Fibroblast of lung (primary cell): ENCODE results near the gene TFPI2. TPM values are rescaled to one million over a fixed set of nuclear protein-coding genes. Genes with fewer than 3 reads are reported as not detected.
"Not testable (repeated sequence)": the region's sequence is repeated elsewhere in the genome, so short reads cannot be mapped to it uniquely, and the experiment has no call there.

Source experiments
- DNase-seq, 2 donors: peaks; one replicate each; pipeline versions ENCODE4 v3.0.0 to v3.0.0-alpha.2; 2010; ENCODE audit warnings: low read depth in 2 of 2
- H2AFZ ChIP-seq: 2 replicates; pipeline ENCODE4 v1.5.1; 2012; ENCODE audit warnings: low read length, control low read depth, inconsistent platforms
- H3K27ac ChIP-seq: 2 replicates; pipeline ENCODE4 v1.5.1; 2011; ENCODE audit warnings: low read length, control low read depth; ENCODE audit not compliant: insufficient read depth
- H3K27me3 ChIP-seq: 2 replicates; pipeline ENCODE4 v1.5.1; 2011; ENCODE audit warnings: mild to moderate bottlenecking, low read length; ENCODE audit not compliant: control insufficient read depth, insufficient read depth
- H3K36me3 ChIP-seq: 2 replicates; pipeline ENCODE4 v1.5.1; 2011; ENCODE audit warnings: low read length; ENCODE audit not compliant: control insufficient read depth, insufficient read depth
- H3K4me1 ChIP-seq: 2 replicates; pipeline ENCODE4 v1.5.1; 2011; ENCODE audit warnings: low read length; ENCODE audit not compliant: control insufficient read depth, insufficient read depth; ENCODE audit errors: extremely low read depth
- H3K4me2 ChIP-seq: 2 replicates; pipeline ENCODE4 v1.5.1; 2011; ENCODE audit warnings: low read length, control low read depth; ENCODE audit not compliant: insufficient read depth; ENCODE audit errors: extremely low read depth
- H3K4me3 ChIP-seq, 4 experiments: fragments of 200-600 bp in 1 of 4; sonication (generic) in 1 of 4; replicated peaks in 1 of 4; 2 replicates each; pipeline ENCODE4 v1.5.1; 2011 to 2016; ENCODE audit warnings: low read length in 4 of 4, low read depth in 3 of 4, mild to moderate bottlenecking in 3 of 4, control low read depth in 2 of 4, inconsistent platforms in 1 of 4, mixed read lengths in 1 of 4; ENCODE audit not compliant: insufficient read depth in 1 of 4; ENCODE audit errors: control extremely low read depth in 1 of 4
- H3K79me2 ChIP-seq: 2 replicates; pipeline ENCODE4 v1.5.1; 2012; ENCODE audit warnings: mild to moderate bottlenecking, low read length, inconsistent platforms; ENCODE audit not compliant: control insufficient read depth, insufficient read depth
- H3K9ac ChIP-seq: 2 replicates; pipeline ENCODE4 v1.5.1; 2011; ENCODE audit warnings: mild to moderate bottlenecking, low read length, control low read depth; ENCODE audit not compliant: insufficient read depth
- H3K9me3 ChIP-seq: 2 replicates; pipeline ENCODE4 v1.5.1; 2012; ENCODE audit warnings: low read depth, low read length; ENCODE audit not compliant: control insufficient read depth, insufficient read depth
- H4K20me1 ChIP-seq: 2 replicates; pipeline ENCODE4 v1.5.1; 2011; ENCODE audit warnings: low read length; ENCODE audit not compliant: control insufficient read depth, insufficient read depth; ENCODE audit errors: extremely low read depth
- EZH2 ChIP-seq: IDR thresholded peaks from 2 replicates; pipeline ENCODE4 v1.5.1; 2012; ENCODE audit warnings: low read length, control low read depth, mild to moderate bottlenecking; ENCODE audit errors: missing control alignments
- polyA plus RNA-seq, 2 donors: library from polyadenylated mRNA; depleted of rRNA in 1 of 2; stranded (reverse) in 1 of 2; unstranded in 1 of 2; fragments of >200 nt; gene quantifications; 2 replicates each; pipeline ENCODE4 v1.2.1, GENCODE V29; 2011 to 2012; ENCODE audit warnings: missing spikeins in 1 of 2
- total RNA-seq: library from RNA; depleted of rRNA; stranded (reverse); fragments of >200 nt; gene quantifications from 2 replicates; pipeline ENCODE4 v1.2.1, GENCODE V29; 2014
- TF ChIP-seq, protein P1 (sequence below), 2 donors: IDR thresholded peaks in 1 of 2; conservative IDR thresholded peaks in 1 of 2; 1 replicate in 1 of 2; 2 replicates in 1 of 2; pipeline ENCODE4 v1.5.1; 2011 to 2012; ENCODE audit warnings: low read length in 2 of 2, control low read depth in 1 of 2, inconsistent platforms in 1 of 2, low read depth in 1 of 2, mild to moderate bottlenecking in 1 of 2

Gene TFPI2
- total and polyA plus RNA-seq, 2 donors (not counting 1 experiment from before 2014, with no cell fraction given), result 14.4 to 76.0 TPM

GRCh38 chr7:93914581-93915066 lies 24.1 kb upstream of the TFPI2 start:
- Histone ChIP-seq H3K4me1 (peaks cover 6% of the 10 kb centered on the region), H3K79me2 (no peaks in the 10 kb centered on the region), H3K4me2 (no peak overlapping the region), H3K9ac (no peak overlapping the region), H3K4me3 (no peak overlapping the region), H2AFZ (no peak overlapping the region), H4K20me1 (no peaks in the 10 kb centered on the region), H3K36me3 (no peaks in the 10 kb centered on the region), H3K27me3 (no peaks in the 10 kb centered on the region), H3K9me3 (no peaks in the 10 kb centered on the region), H3K27ac (no peak overlapping the region)
- TF ChIP-seq EZH2, result no peak
- TF ChIP-seq, protein P1, sequence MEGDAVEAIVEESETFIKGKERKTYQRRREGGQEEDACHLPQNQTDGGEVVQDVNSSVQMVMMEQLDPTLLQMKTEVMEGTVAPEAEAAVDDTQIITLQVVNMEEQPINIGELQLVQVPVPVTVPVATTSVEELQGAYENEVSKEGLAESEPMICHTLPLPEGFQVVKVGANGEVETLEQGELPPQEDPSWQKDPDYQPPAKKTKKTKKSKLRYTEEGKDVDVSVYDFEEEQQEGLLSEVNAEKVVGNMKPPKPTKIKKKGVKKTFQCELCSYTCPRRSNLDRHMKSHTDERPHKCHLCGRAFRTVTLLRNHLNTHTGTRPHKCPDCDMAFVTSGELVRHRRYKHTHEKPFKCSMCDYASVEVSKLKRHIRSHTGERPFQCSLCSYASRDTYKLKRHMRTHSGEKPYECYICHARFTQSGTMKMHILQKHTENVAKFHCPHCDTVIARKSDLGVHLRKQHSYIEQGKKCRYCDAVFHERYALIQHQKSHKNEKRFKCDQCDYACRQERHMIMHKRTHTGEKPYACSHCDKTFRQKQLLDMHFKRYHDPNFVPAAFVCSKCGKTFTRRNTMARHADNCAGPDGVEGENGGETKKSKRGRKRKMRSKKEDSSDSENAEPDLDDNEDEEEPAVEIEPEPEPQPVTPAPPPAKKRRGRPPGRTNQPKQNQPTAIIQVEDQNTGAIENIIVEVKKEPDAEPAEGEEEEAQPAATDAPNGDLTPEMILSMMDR (conservative IDR thresholded peaks at IDR 0.05 in 1 of 2, IDR thresholded peaks at IDR 0.05 in 1 of 2; ENCODE audit: low read depth in 1 of 2, low read length in 2 of 2), result no peak
- peak; percentile 61 to 80 for DNase-seq

- Histone ChIP-seq H4K20me1 (no peaks in the 10 kb centered on the region), H2AFZ (no peak overlapping the region)
- DNase-seq, result no peak
These were observed 22.6 kb upstream of the TFPI2 start for GRCh38 chr7:93913197-93913596.

GRCh38 chr7:93911661-93912060 lies 21.1 kb upstream of the TFPI2 start:
- not testable (repeated sequence) for H3K9me3 ChIP-seq

More at GRCh38 chr7:93913197-93913596, 22.6 kb upstream of the TFPI2 start:
- H3K4me3 ChIP-seq, result no peak overlapping the region
- no peak for TF ChIP-seq EZH2
- TF ChIP-seq, protein P1 (conservative IDR thresholded peaks at IDR 0.05 in 1 of 2, IDR thresholded peaks at IDR 0.05 in 1 of 2; ENCODE audit: low read depth in 1 of 2, low read length in 2 of 2), result no peak
- H3K4me1 ChIP-seq, result peaks cover 6% of the 10 kb centered on the region
- H3K9me3 ChIP-seq, result no peaks in the 10 kb centered on the region
- no peak overlapping the region for H3K9ac ChIP-seq
- no peak overlapping the region for H3K27ac ChIP-seq
- H3K4me2 ChIP-seq, result no peak overlapping the region
- H3K36me3 ChIP-seq, result no peaks in the 10 kb centered on the region
- H3K27me3 ChIP-seq, result no peaks in the 10 kb centered on the region
- H3K79me2 ChIP-seq, result no peaks in the 10 kb centered on the region

GRCh38 chr7:93911242-93911641 lies 20.7 kb upstream of the TFPI2 start:
- H3K79me2 ChIP-seq, H3K36me3 ChIP-seq, H3K4me2 ChIP-seq, H3K9ac ChIP-seq, H2AFZ ChIP-seq, H3K27me3 ChIP-seq, H3K27ac ChIP-seq, H3K9me3 ChIP-seq, H3K4me1 ChIP-seq, H3K4me3 ChIP-seq, H4K20me1 ChIP-seq: not testable (repeated sequence)
- DNase-seq, result peak in 1 of 2 donors; percentile 15

More at GRCh38 chr7:93911661-93912060, 21.1 kb upstream of the TFPI2 start:
- H3K4me3 ChIP-seq, H3K4me2 ChIP-seq, H3K36me3 ChIP-seq, H3K27ac ChIP-seq, H3K27me3 ChIP-seq, H2AFZ ChIP-seq, H3K79me2 ChIP-seq, H3K9ac ChIP-seq, H3K4me1 ChIP-seq, H4K20me1 ChIP-seq: not testable (repeated sequence)
- DNase-seq, result peak in 1 of 2 donors; percentile 45
